ENCODE data around the gene STMN3. TPM values are rescaled to one million over a fixed set of nuclear protein-coding genes. Genes with fewer than 3 reads are reported as not detected.

The STMN3 gene
- total and polyA plus RNA-seq, 2 of the 8 experiments (the other 6 are each of a cell fraction or from before 2014, with no cell fraction given) = 51.5 to 63.1 TPM

DNA sequence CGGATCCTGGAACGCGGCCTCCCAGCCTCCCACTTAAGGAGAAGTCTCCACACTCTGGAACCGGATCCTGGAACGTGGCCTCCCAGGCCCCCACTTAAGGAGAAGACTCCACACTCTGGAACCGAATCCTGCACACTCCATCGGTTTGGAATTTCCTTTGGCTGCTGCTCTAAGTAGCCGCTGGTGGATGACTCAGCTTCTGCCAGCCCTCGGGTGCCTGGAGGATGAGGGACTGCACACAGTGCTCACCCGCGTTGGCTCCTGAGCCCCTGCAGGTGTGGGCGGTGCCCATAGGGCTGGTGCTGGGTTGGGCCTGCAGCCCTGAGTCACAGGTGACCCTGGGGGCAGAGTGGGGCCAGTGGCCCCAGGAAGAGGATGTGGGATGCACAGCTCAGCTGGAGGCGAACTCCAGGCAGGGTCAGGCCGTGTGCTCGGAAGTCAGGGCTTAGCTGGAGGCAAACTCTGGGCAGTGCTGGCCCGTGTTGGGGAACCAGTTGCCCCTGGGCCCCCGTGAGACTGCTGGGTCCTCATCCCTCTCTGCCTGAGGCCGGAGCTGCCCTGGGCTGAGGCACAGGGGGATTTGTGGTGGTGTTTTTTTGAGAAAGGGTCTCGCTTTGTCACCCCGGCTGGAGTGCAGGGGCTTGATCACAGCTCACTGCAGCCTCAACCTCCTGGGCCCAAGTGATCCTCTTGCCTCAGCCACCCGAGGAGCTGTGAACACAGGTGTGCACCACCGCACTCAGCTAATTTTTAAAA lies 29.3 kb upstream of the STMN3 start:
- Histone ChIP-seq H3K23me2 (ENCODE audit: low read depth, low read length) (no peaks in the 10 kb centered on the region; the same call in 1 of the 2 replicates), H2BK12ac (ENCODE audit: low read depth, low read length) (no peak overlapping the region), H3K79me2 (ENCODE audit: control insufficient read depth in 1 of 2, insufficient read depth in 2 of 2, low read length in 2 of 2) (no peaks in the 10 kb centered on the region), H3K56ac (replicated peaks; ENCODE audit: insufficient read length, low read depth, low read length) (no peak overlapping the region), H3K4me3 (ENCODE audit: extremely low read depth in 1 of 4, insufficient read depth in 2 of 4, low read depth in 3 of 4, low read length in 4 of 4) (no peak overlapping the region), H2AK5ac (ENCODE audit: low read depth, low read length) (no peak overlapping the region), H4K5ac (ENCODE audit: insufficient read length, low read depth, low read length) (no peak overlapping the region), H3K27ac (ENCODE audit: low read depth, low read length) (no peak overlapping the region), H3K36me3 (ENCODE audit: control insufficient read depth in 2 of 4, insufficient read depth in 4 of 4, low read length in 3 of 4) (peaks cover 0 to 5% (median 2%) of the 10 kb centered on the region in 4 experiments; a peak in 4 of 8 replicates), H3K23ac (ENCODE audit: insufficient read length) (no peak overlapping the region), H3K27me3 (replicated peaks in 1 of 4; ENCODE audit: control insufficient read depth in 3 of 4, extremely low read depth in 1 of 4, insufficient read depth in 3 of 4, low read length in 3 of 4) (no peaks in the 10 kb centered on the region), H2AFZ (ENCODE audit: low read length) (no peak overlapping the region), H2BK20ac (ENCODE audit: low read length) (no peak overlapping the region), H2BK15ac (ENCODE audit: low read length) (no peak overlapping the region), H2BK120ac (replicated peaks; ENCODE audit: low read depth, low read length) (no peak overlapping the region), H4K20me1 (replicated peaks in 1 of 2; ENCODE audit: control insufficient read depth in 1 of 2, insufficient read depth in 2 of 2, low read length in 2 of 2) (peaks cover 0 to 7% of the 10 kb centered on the region in 2 experiments), H4K8ac (ENCODE audit: extremely low read depth, insufficient read depth, low read length) (no peak overlapping the region), H3K18ac (ENCODE audit: extremely low read depth, low read length) (no peak overlapping the region), H2BK5ac (ENCODE audit: low read depth, low read length) (no peak overlapping the region), H3K4me1 (replicated peaks in 1 of 4; ENCODE audit: control insufficient read depth in 3 of 4, insufficient read depth in 4 of 4, low read length in 3 of 4) (no peaks in the 10 kb centered on the region; a peak in 1 of 7 replicates), H3K4ac (replicated peaks; ENCODE audit: insufficient read length, low read depth, low read length) (no peak overlapping the region), H3K4me2 (ENCODE audit: insufficient read depth in 1 of 2, low read depth in 2 of 2, low read length in 2 of 2) (no peak overlapping the region), H3K9ac (replicated peaks in 1 of 4; ENCODE audit: extremely low read depth in 1 of 4, low read depth in 3 of 4, low read length in 3 of 4) (no peak overlapping the region), H3K79me1 (ENCODE audit: low read depth, low read length) (no peaks in the 10 kb centered on the region), H3K9me3 (ENCODE audit: insufficient read depth in 2 of 2, low read depth in 1 of 2, low read length in 1 of 2) (no peaks in the 10 kb centered on the region), H3K14ac (ENCODE audit: insufficient read length) (no peak overlapping the region), H4K91ac (replicated peaks; ENCODE audit: insufficient read length, low read length) (no peak overlapping the region)
- ChIA-PET POLR2A (ENCODE audit: partially characterized antibody) (interaction anchor here (0.7 to 1.8 kb wide), 8 partner anchors 8 to 20 kb away, joined by 3 to 6 read pairs (median 4); no protein-coding TSS in a partner anchor), CTCF (ENCODE audit: partially characterized antibody) (interaction anchor here (0.7 to 1.8 kb wide), 4 partner anchors 8 to 193 kb away, joined by 3 to 5 read pairs (median 4); no protein-coding TSS in a partner anchor)
- FAIRE-seq = no peak
- 90% methylated on average over 21 of the region's 22 CpGs; no CpG with 5 or more reads in 1 of the 2 experiments for WGBS, 2 experiments (ENCODE audit: extremely low coverage in 1 of 2, insufficient coverage in 1 of 2, insufficient read length in 1 of 2, insufficient replicate concordance in 2 of 2, low coverage in 1 of 2, low lambda C conversion rate in 2 of 2, missing lambda C conversion rate in 1 of 2)
- TF ChIP-seq BCL11A (IDR thresholded peaks at IDR 0.05; ENCODE audit: low read depth in 2 of 2, low read length in 2 of 2) (no peak), TBP (IDR thresholded peaks at IDR 0.05; ENCODE audit: low read depth, low read length) (no peak), JUN (IDR thresholded peaks at IDR 0.05; ENCODE audit: low read depth, low read length) (no peak), SIX5 (IDR thresholded peaks at IDR 0.05; ENCODE audit: low read depth, low read length) (no peak), BRCA1 (IDR thresholded peaks at IDR 0.05; ENCODE audit: low read depth, low read length) (no peak), SUZ12 (IDR thresholded peaks at IDR 0.05; ENCODE audit: low read length) (no peak), GTF2F1 (IDR thresholded peaks at IDR 0.05; ENCODE audit: borderline replicate concordance, low read depth, low read length) (no peak), PHF8 (conservative IDR thresholded peaks at IDR 0.05; ENCODE audit: low read depth, low read length) (no peak), ASH2L (IDR thresholded peaks at IDR 0.05; ENCODE audit: low read length) (no peak), SP4 (IDR thresholded peaks at IDR 0.05; ENCODE audit: low read length) (no peak), KDM4A (IDR thresholded peaks at IDR 0.05; ENCODE audit: low read depth, low read length, severe bottlenecking) (no peak)
- no peak for DNase-seq (ENCODE audit: low read depth in 1 of 2, low spot score in 2 of 2)

All from H1 (cell line).